CD4-positive, alpha-beta T cell treated with Interferon gamma for 1 hour (primary cell): ENCODE measurements around the gene FYN.
A peak's percentile ranks its signal among the peaks of the same experiment; 100 is the strongest.

Source experiments
- DNase-seq: peaks from one replicate; pipeline ENCODE4 v3.0.0-alpha.2; 2020

The FYN gene

GRCh38 chr6:111880181-111880888 lies 7.1 kb upstream of the FYN start:
- no peak for DNase-seq

DNA sequence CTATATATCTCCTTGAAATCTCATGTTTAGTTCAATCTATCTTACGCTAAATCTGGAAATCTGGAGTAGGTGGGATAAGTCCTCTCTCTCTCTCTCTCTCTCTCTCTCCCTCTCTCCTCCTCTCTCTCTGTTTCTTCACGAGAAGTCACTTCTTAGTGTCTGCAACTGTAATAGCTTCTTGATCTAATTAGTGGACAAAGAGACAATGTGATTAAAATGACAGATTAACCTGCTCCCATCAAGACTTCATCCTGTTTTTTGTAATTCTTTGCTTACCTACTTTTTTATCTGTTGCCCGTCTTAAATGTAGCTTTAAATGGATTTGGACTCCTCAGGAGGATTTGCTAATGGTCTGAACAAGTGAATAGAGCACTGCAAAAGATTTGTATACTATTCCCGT lies 2.5 kb upstream of the FYN start:
- no peak for DNase-seq

GRCh38 chr6:111874025-111874415 lies 768 bp upstream of the FYN start:
- DNase-seq = peak; percentile 65

DNA sequence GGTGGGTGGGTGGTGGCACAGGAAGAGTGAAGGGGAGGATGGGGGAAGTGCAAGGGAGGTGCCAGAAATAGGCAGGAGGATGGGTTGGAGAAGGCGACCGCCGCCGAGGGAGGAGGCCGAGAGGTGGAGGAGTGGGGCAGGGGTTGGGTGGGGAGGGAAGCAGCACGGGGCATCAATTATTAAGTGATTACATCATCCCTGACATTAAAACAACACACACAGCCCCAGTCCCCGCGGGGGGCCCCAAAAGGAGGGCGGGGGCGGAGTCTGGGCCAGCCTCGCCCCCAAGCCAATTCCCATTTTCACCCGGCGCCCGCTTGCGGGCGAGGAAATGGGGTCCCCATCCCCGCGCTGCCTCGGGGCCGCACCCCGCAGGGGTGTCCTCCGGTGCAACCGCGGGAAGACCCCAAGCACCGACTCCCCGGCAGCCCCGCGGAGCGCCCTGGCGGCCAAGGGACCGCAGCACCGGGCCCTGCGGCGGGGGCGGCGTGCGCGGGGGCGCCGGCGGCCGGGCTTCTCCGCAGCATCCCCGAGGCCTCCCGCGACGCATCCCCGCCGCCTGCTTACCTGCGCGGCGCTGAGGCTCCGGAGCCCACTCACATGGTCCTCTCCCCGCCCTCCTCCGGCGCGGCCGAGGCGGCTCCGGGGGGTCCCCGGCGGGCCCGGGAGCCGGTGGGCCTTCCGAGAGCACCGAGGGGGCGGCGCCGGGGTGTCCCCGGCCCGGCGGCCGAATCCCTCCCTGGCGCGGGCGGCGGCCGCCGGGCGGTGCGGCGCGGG lies 663 bp downstream of the FYN start:
- peak; percentile 68 for DNase-seq

DNA sequence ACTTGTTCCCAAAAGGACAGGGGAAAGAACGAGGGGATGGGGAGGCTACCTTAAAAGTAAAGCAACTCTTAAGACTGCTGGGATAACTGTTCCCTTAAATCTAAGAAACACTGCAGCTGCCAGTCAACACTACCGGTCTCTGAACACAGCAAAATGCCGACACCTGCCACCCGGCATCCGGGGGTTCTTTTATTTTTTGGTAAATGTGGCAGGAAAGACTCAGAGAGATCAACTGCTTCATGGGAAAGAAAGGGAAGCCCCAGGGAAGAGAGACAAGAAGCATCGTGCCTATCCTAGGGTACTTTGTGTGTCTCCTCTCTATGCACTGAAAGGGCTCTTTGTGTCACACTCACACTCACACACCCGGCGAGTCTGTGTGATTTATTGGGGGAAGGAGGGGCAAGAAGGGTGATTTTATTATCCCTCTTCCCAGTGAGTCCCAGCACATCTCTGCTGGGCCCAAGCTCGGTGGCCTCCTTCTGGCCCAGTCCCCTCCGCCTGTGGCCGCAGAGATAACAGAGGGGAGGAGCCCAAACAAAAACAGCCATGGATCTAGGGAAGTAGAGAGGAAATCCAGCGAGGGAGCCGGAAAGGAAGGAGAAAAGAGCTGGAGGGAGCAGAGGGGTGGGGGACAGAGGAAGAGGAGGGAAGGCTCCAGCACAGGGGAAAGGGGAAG lies 1.4 kb downstream of the FYN start:
- no peak for DNase-seq

DNA sequence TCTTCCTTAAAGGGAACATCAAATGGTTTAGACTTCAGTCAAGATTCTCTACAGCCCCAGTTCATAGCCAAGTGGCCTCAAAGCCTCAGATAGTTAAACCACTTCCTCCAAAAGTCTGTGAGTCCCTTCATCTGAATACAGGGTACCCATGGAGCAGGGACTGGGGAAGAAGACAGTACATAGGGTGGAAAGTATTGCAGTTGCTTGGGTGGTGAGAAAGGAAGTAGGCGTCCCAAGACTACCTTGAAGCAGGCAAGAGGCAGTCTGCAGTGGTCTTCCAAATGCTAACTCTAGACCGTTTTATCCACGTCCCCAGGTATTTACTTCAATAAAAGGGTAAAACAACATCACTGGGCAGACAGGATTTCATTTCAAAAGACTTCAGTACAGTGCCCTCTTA lies 2.0 kb downstream of the FYN start:
- DNase-seq = peak; percentile 11

DNA sequence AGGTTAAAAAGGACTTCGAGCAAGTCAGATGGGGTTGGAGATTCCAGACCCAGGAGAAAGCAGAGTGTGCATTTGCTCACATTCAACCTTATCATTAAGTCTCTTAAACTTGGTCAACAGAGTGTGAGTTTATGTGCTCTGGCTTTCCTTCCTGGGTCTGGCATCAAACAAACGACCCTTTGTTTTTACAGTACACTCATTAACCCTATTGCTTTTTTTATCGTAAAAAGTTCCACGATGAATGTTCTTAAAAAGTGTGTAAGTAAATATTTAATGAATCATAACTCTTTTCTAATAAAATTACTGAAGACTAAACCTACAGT lies 2.5 kb downstream of the FYN start:
- no peak for DNase-seq

GRCh38 chr6:111870051-111870741 lies 3.1 kb downstream of the FYN start:
- peak; percentile 9 for DNase-seq

DNA sequence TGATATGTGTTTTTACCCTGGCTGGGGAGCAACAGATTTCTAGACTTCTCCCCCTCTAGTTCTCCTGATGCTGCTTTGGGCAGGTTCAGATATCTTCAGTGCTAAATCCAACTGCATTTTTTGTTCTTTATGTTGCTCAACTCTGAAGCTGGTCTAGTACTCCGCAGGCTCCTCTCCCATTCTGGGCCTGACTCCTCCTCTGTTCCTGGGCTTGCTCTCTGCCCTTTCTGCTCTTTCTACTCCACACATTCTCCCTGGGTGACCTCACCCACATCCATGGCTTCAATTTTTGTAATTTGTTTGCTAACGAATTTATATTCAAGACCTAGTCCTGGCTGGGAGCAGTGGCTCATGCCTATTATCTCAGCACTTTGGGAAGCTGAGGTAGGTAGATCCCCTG lies 6.4 kb downstream of the FYN start:
- no peak for DNase-seq

- no peak for DNase-seq
Observed at GRCh38 chr6:111865909-111866546, 7.2 kb downstream of the FYN start.

DNA sequence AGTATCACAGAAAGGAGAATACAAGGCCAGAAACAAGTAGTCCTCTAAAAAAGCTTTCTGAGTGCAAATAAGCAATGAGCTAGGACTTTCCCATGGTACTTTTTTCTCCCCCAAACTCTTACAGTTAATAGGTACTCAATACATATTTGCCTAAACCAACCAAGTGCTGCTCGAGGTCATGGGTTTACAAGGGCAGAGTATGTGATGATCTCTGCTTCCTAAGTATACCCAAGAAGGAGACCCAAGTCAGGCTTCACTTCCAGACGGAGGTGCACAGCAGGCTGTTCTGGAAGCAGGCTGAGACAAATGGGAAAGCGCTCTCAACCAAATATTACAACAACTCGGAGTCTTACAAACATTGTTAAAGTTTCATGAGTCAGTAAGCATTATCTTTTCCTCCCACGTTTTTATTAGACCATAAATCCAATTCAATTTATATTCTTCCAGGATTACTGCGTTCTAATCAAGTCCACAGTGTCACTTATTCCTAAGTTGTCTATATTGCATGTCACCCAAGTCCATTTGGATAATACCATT lies 8.1 kb downstream of the FYN start:
- DNase-seq = no peak

DNA sequence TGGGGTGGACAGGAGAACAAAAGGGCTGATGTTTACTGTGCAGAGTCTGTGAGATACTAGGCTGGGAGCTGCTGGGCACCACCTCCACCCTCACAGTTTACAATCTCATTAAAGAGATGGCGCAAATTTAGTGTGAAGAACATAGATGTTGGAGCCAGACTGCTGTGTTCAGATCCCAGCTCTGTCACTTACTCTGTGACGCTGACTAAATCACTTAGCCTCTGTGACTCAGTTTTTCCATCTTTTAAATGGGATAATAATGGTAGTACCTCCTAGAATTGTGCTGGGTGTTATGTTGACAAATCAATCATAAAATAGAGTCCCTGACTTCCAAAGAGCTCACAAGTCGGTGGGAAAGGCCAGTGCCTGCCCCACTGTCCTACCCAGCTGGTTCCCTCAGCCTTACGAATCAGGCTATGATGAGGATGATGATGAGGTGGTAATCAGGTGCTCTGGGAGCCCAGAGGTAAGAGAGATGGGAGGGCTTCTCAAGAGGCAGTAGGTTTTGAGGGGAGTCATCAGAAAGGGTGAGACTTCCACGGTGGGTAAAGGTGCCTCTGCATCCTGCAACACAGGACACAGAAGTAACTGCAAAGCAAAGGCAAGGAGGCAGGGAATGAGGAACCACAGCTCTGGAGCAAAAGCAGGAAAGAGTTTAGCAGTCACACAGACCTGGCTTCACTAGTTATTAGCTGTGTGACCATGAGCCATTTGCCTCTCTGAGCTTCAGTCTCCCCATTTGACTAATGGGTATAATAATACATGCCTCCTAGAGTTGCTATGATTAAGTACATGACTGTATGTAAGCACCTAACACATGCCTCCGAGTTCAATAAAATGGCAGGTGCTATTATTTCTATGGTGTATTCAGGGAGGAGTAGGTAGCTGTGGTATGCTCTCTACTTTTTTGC lies 8.9 kb downstream of the FYN start:
- no peak for DNase-seq

DNA sequence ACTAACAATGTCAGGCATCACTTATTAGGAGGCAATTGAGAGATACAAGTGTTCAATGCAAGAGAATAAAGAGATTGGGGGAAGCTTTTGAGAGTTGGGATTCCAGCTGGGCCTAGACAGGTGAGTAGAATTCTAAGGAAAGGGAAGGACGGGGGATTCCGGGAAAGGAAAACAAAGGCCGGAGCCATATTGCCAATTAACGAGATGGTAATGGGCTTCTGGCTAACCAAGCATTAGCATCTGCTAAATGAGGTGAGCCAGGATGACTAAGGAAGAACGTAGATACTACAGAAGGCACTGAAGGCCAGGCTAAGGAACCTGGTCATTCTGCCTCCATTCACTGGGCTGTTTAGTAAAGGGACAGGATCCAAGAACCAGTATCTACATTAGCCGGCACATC lies 10.5 kb downstream of the FYN start:
- DNase-seq = no peak

- DNase-seq = no peak
Observed at GRCh38 chr6:111862314-111862713, 10.9 kb downstream of the FYN start.

- DNase-seq = no peak
Observed at GRCh38 chr6:111861431-111861885, 11.8 kb downstream of the FYN start.

- no peak for DNase-seq
Observed at GRCh38 chr6:111858347-111858746, 14.9 kb downstream of the FYN start.

DNA sequence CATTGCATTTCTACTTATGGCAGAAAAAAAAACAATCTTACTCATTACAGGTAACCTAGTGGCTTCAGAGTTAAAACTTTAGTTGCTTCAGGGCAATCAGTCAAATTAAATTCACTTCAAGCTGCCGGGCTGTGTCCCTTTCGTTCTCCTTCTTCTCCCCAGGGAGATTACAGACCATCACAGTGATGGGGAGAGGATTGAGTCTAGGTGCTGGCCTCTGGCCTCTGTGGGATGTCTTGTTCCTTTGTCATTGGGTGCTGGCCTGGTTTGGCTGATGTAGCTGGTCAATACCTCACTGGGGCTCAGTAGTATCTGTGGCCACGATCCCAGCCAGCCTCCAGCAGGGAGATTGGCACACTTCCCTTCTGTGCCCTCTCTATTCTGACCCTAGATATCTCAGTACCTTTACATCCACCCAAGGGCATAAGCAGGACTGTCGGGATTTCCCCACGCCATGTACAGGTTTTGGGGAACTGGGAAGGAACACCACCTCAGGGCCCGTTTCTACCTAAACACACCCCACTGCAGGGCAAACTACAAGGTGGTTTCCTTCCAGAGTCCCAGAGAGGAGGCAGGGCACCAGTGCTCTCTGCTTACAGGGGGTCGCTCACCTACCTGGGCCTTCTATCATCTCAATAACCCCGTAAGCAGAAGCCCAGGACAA lies 15.4 kb downstream of the FYN start:
- DNase-seq = no peak

GRCh38 chr6:111855753-111856152 lies 17.5 kb downstream of the FYN start:
- no peak for DNase-seq

DNA sequence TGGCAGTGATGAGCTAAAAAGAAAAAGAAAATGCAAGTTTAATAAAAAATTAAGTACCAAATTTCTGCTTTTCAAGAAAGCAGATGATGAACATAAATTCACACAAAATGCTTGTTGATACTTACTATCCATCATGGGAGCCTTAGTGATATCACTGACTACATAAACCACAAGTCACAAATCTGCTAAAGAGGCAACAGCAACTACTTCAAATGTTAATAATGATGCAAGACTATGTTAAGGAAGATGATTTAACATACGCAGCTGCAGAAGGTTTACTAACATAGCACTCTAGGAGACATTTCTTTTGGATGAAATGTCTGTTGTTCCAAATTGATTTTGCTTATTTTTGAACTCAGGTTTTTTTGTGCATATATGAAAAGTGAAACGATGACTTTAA lies 18.6 kb downstream of the FYN start:
- no peak for DNase-seq

GRCh38 chr6:111852725-111853124 lies 20.5 kb downstream of the FYN start:
- DNase-seq = no peak
